ENCODE results near the gene PCP4. TPM values are rescaled to one million over a fixed set of nuclear protein-coding genes. Genes with fewer than 3 reads are reported as not detected.

The PCP4 gene
- total and polyA plus RNA-seq, 2 donors (not counting 3 experiments of a cell fraction or from before 2014, with no cell fraction given): not detected

GRCh38 chr21:39834543-39834942, 32.7 kb upstream of the PCP4 start:
- no peak for DNase-seq (ENCODE audit: low read depth, low spot score)

More at GRCh38 chr21:39834543-39834942, 32.7 kb upstream of the PCP4 start:
- Histone ChIP-seq H3K27me3 (ENCODE audit: control insufficient read depth in 2 of 2, insufficient read depth in 2 of 2, low read length in 2 of 2) (no peaks in the 10 kb centered on the region), H2AFZ (ENCODE audit: low read depth, low read length) (no peak overlapping the region), H3K4me1 (ENCODE audit: control insufficient read depth, extremely low read depth, insufficient read depth, low read length) (no peaks in the 10 kb centered on the region), H3K4me3 (replicated peaks in 1 of 3; ENCODE audit: insufficient read depth in 1 of 3, low read depth in 1 of 3, low read length in 3 of 3) (no peak overlapping the region), H3K36me3 (ENCODE audit: control insufficient read depth in 2 of 2, extremely low read depth in 1 of 2, insufficient read depth in 2 of 2, low read length in 2 of 2) (no peaks in the 10 kb centered on the region), H3K4me2 (ENCODE audit: insufficient read depth, low read length) (no peak overlapping the region), H3K9me3 (replicated peaks; ENCODE audit: control insufficient read depth, insufficient read depth, low read length) (peaks cover 6% of the 10 kb centered on the region), H3K9ac (replicated peaks; ENCODE audit: extremely low read depth, insufficient read depth, low read length) (no peak overlapping the region), H4K20me1 (replicated peaks; ENCODE audit: control insufficient read depth, extremely low read depth, insufficient read depth, low read length) (no peaks in the 10 kb centered on the region), H3K27ac (ENCODE audit: insufficient read depth, low read depth, low read length) (no peak overlapping the region), H3K9me1 (replicated peaks; ENCODE audit: control insufficient read depth, extremely low read depth, insufficient read depth, low read length) (no peaks in the 10 kb centered on the region), H3K79me2 (ENCODE audit: control insufficient read depth, insufficient read depth, low read length) (no peaks in the 10 kb centered on the region)
- POLR2A ChIA-PET: no interaction called here
- dilution Hi-C loops (cut with MboI; ENCODE audit: extremely low pct_ligation_motif_present, low sequenced_read_pairs): no loop called here
- BruUV-seq (replicated peaks): no TSS peak
- CTCF ChIA-PET: no interaction called here
- intact Hi-C loops (cut with micrococcal nuclease): no loop called here
- no peak for TF ChIP-seq POLR2AphosphoS5 (IDR thresholded peaks at IDR 0.05; ENCODE audit: insufficient read depth, low read depth, low read length)
- TF ChIP-seq EZH2 (IDR thresholded peaks at IDR 0.05; ENCODE audit: borderline replicate concordance, low read depth, low read length, severe bottlenecking): no peak
- TF ChIP-seq MYC (IDR thresholded peaks at IDR 0.05; ENCODE audit: low read depth, low read length): no peak
- no peak for TF ChIP-seq MAX (IDR thresholded peaks at IDR 0.05; ENCODE audit: insufficient read depth, insufficient read length)
- no peak for TF ChIP-seq GATA2 (IDR thresholded peaks at IDR 0.05; ENCODE audit: insufficient read depth, insufficient read length, low read depth, low read length)
- no peak for TF ChIP-seq FOS (IDR thresholded peaks at IDR 0.05; ENCODE audit: borderline replicate concordance, insufficient read depth, low read length)
- no peak for TF ChIP-seq JUN (IDR thresholded peaks at IDR 0.05; ENCODE audit: borderline replicate concordance, insufficient read depth, insufficient read length, low read depth)
- no peak for TF ChIP-seq POLR2A (IDR thresholded peaks at IDR 0.05; ENCODE audit: low read depth, low read length)
- TF ChIP-seq CTCF (IDR thresholded peaks at IDR 0.05; ENCODE audit: extremely low read depth in 1 of 2, insufficient read depth in 1 of 2, low read depth in 1 of 2, low read length in 2 of 2): no peak
- FAIRE-seq: no peak

Measured in endothelial cell of umbilical vein (primary cell).